LNCaP clone FGC (cell line): ENCODE results near the gene CELSR1.

Experiments
- DNase-seq: peaks from one replicate; pipeline ENCODE4 v3.0.0-alpha.2; 2011; ENCODE audit warnings: low read depth
- H3K4me3 ChIP-seq: 2 replicates; pipeline ENCODE4 v1.5.1; 2011; ENCODE audit warnings: mild to moderate bottlenecking, low read depth, low read length, control low read depth
- TF ChIP-seq, protein P1 (sequence below): IDR thresholded peaks from 2 replicates; pipeline ENCODE4 v1.5.1; 2012; ENCODE audit warnings: mild to moderate bottlenecking; ENCODE audit not compliant: control insufficient read depth, insufficient read depth; ENCODE audit errors: extremely low read depth

CELSR1 gene

DNA sequence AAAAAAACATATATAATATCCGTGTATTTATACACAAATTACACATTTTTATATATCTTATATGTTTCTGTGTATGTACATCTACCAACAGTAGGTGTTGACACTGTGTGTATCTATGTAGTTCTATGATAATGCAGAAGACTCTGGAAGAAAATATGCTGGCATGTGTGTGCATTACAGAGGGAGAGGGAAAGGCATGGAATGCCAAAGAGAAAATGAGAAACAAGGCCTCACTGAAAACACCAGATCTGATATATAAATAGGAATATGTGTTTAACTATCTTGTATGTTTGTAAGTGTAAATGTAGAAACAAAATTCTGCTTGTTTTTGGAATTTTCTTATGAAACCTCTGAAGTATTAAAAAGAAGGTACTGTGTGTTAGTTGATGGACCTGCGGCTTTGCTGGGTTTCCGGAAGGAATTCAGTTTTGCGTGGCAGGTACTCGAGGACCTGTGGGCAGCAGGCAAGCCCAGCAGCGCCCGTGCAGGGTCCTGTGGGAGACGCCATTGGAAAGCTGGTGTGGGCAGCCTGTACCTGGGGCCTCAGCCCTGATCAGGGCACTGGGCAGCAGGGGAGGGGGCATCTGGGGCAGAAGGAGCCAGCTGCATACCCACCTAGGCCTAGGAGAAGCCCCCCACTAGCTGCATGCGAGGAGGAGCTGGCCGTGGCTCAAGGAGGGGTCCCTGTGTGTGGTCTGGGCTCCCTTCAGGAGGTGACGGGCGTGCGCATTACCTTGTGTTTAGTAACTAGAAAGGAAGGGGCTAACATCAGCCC, 209.5 kb downstream of the CELSR1 start:
- H3K4me3 ChIP-seq = no peak overlapping the region
- TF ChIP-seq, protein P1, sequence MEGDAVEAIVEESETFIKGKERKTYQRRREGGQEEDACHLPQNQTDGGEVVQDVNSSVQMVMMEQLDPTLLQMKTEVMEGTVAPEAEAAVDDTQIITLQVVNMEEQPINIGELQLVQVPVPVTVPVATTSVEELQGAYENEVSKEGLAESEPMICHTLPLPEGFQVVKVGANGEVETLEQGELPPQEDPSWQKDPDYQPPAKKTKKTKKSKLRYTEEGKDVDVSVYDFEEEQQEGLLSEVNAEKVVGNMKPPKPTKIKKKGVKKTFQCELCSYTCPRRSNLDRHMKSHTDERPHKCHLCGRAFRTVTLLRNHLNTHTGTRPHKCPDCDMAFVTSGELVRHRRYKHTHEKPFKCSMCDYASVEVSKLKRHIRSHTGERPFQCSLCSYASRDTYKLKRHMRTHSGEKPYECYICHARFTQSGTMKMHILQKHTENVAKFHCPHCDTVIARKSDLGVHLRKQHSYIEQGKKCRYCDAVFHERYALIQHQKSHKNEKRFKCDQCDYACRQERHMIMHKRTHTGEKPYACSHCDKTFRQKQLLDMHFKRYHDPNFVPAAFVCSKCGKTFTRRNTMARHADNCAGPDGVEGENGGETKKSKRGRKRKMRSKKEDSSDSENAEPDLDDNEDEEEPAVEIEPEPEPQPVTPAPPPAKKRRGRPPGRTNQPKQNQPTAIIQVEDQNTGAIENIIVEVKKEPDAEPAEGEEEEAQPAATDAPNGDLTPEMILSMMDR = no peak
- DNase-seq = no peak

DNA sequence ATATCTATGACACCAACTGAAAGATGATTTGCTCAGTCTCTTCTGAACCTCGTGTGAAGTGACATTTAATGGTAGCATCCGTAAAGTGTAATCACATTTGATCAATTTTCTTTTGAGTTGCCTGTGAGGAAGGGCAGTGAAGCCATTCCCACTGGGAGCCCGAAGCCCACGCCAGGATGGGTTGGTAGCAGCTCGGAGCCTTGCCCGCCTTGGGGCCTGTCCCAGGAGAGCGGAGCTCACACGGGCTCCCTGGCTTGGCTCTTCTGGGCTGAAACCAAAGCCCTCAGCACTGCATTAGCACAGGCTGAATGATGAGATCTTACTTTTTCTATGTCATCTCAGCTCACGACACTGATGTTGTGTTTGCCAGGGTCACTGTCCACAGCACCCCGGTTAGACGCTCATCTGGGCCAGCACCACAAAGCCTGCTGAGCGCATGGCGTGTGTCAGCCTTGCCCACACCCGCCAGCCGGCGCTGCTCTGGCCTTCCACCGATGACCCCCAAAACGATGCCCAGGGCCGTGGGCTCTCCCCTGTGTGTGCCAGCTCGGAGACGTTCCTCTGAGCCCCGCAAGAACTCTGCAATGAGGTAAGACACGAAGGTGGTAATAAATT, 211.2 kb downstream of the CELSR1 start:
- no peak overlapping the region for H3K4me3 ChIP-seq
- TF ChIP-seq, protein P1 = no peak
- DNase-seq = no peak

DNA sequence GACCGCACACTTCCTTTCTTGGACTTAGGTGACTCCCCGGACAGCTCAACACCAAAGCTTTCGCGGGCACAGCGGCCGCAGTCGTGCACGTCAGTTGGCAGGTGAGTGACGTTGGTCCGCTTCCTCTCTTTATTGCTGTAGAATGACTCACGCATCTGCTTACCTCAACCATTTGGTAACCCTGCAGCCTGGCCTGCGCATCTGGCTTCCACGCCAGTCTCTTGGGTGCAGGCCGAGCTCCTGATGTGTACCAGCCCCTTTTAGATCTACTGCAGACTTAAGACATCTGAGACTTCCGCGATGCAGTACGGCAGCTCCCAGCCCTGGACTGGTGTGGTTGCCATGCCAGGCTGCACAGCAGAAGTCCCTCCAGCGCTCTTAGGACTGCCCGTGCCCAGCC, 214.3 kb downstream of the CELSR1 start:
- TF ChIP-seq, protein P1 = no peak
- H3K4me3 ChIP-seq = no peak overlapping the region
- DNase-seq = no peak

DNA sequence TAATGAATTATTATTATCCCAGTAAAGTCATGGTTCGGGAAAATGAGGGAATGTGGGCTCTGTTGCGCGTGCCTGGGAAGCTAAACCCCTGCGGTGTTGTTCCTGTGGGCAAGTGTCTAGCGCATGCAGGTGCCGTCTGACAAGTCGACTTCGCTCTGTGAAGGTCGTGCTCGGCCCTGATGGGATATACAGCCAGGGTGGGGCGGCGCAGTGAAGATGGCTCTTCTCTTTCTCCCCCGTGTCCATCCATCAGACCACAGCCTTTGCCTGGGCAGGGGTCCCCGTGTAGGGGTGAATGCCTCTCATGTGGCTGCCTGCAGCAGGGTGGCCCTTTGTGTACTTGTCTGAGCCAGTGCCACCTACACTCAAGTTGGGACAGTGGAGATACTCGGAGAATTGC, 214.7 kb downstream of the CELSR1 start:
- TF ChIP-seq, protein P1 = no peak
- no peak for DNase-seq
- no peak overlapping the region for H3K4me3 ChIP-seq

DNA sequence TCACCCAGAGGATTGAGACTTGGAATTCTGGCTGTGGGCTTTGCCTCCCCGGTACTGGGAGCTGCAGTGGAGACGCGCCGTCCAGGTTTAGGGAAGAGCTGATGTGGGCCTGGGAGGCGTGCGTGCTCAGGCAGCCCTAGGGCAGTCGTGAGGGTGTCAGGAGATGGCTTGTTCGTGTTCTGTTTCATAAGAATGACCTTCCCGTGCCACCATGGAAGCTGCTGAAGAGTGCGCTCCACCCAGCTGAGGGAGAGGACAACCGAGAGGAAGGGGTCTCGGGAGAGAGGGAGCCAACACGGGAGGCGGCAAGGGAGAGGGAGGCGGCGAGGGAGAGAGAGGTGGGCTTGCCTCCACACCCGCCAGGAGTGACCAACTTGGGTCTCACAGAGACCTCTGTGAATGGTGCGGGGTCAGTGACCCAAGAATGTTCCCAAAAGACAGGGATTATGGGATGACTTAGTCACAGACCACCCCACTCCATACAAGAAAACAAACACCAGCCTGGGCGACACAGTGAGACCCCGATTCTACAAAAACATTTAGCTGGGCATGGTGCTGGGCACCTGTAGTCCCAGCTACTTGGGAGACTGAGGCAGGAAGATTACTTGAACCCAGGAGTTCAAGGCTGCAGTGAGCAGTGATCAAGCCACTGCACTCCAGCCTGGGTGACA, 216.6 kb downstream of the CELSR1 start:
- TF ChIP-seq, protein P1 = no peak
- no peak for DNase-seq
- no peak overlapping the region for H3K4me3 ChIP-seq

DNA sequence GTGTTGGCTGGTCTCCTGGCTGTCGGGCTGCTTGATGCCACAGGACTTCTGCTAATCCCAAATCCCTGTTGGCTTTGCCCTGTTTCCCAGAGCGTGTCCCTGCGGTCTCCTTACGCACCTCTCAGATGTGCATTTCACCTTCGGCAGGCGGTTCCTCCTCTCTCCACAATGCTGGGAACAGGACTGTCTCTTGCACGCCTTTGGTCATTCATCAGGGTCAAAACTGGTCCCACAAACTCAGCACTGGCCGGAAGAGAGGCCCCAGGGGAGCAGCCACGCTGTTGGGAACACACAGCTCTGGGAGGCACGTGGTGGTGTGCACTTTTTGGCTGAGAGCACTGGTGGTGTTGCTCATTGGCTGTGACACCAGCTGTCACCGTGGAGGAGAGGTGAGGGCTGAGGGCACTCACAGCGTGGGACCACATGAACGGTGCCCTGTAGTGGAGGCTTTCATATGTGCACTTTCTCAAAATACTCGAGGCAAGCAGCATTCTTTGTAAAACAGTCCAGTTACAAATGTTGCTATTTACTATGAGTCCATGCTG, 217.2 kb downstream of the CELSR1 start:
- no peak for DNase-seq
- TF ChIP-seq, protein P1 = no peak
- H3K4me3 ChIP-seq = no peak overlapping the region
